ENCODE results near the gene TGM3. TPM values are rescaled to one million over a fixed set of nuclear protein-coding genes. Genes with fewer than 3 reads are reported as not detected.

Gene TGM3
- polyA plus RNA-seq, 1 donor from 2014 or later: 0.24 TPM

- Histone ChIP-seq H4K20me1 (ENCODE audit: insufficient read depth) (no peaks in the 10 kb centered on the region), H3K27ac (ENCODE audit: low read length) (no peak overlapping the region), H3K9me2 (ENCODE audit: insufficient read depth, low read length) (no peaks in the 10 kb centered on the region), H3K27me3 (ENCODE audit: insufficient read depth, low read depth, low read length) (no peaks in the 10 kb centered on the region), H3K9ac (ENCODE audit: low read length) (no peak overlapping the region), H3K9me3 (ENCODE audit: low read length) (no peaks in the 10 kb centered on the region), H3K36me3 (ENCODE audit: insufficient read depth, low read length) (no peaks in the 10 kb centered on the region), H3K4me3 (ENCODE audit: low read length) (no peak overlapping the region), H2AFZ (ENCODE audit: low read depth, low read length) (no peak overlapping the region), H3K4me2 (ENCODE audit: low read length) (no peak overlapping the region), H3F3A (ENCODE audit: insufficient read depth, low read length, poor library complexity, severe bottlenecking) (no peaks in the 10 kb centered on the region), H3K79me2 (replicated peaks; ENCODE audit: insufficient read depth, low read length) (no peaks in the 10 kb centered on the region)
- TF ChIP-seq CTCF (IDR thresholded peaks at IDR 0.05; ENCODE audit: poor library complexity, severe bottlenecking): no peak
- TF ChIP-seq TAF1 (IDR thresholded peaks at IDR 0.05; ENCODE audit: low read depth): no peak
- no peak for TF ChIP-seq SMC3 (conservative IDR thresholded peaks at IDR 0.05; ENCODE audit: poor library complexity)
- TF ChIP-seq RAD21 (conservative IDR thresholded peaks at IDR 0.05): no peak
- TF ChIP-seq POLR2AphosphoS5 (IDR thresholded peaks at IDR 0.05): no peak
- TF ChIP-seq EZH2 (IDR thresholded peaks at IDR 0.05; ENCODE audit: borderline replicate concordance, insufficient read depth, low read length, poor library complexity, severe bottlenecking): no peak
- no peak for TF ChIP-seq REST (IDR thresholded peaks at IDR 0.05; ENCODE audit: borderline replicate concordance)
- TF ChIP-seq MXI1 (conservative IDR thresholded peaks at IDR 0.05; ENCODE audit: poor library complexity, severe bottlenecking): no peak
- no peak for TF ChIP-seq EP300 (conservative IDR thresholded peaks at IDR 0.05; ENCODE audit: poor library complexity, severe bottlenecking)
Measured at GRCh38 chr20:2285613-2286012, 10.2 kb upstream of the TGM3 start.

DNA sequence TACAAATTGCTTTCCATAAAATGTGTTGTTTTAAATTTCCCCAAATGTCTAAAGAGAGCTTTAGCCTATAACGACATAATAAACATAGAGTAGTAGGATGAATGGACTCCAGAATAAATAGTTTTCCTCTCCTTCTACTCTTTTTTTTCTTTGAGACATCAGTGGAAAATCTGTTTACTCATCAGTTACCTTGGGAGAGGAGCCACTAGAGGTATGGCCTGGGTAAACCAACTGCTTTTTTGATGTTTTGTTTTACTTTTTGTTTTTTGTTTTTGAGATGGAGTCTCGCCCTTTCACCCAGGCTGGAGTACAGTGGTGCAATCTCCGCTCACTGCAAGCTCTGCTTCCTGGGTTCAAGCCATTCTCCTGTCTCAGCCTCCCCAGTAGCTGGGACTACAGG is 8.3 kb upstream of the TGM3 start:
- Histone ChIP-seq H3K27ac (ENCODE audit: low read length) (no peak overlapping the region), H3K79me2 (replicated peaks; ENCODE audit: insufficient read depth, low read length) (no peaks in the 10 kb centered on the region), H3K4me3 (ENCODE audit: low read length) (no peak overlapping the region), H4K20me1 (ENCODE audit: insufficient read depth) (no peaks in the 10 kb centered on the region), H3K27me3 (ENCODE audit: insufficient read depth, low read depth, low read length) (no peaks in the 10 kb centered on the region), H3F3A (ENCODE audit: insufficient read depth, low read length, poor library complexity, severe bottlenecking) (no peaks in the 10 kb centered on the region), H3K4me2 (ENCODE audit: low read length) (no peak overlapping the region), H3K9ac (ENCODE audit: low read length) (no peak overlapping the region), H2AFZ (ENCODE audit: low read depth, low read length) (no peak overlapping the region), H3K9me2 (ENCODE audit: insufficient read depth, low read length) (no peaks in the 10 kb centered on the region), H3K9me3 (ENCODE audit: low read length) (no peaks in the 10 kb centered on the region), H3K36me3 (ENCODE audit: insufficient read depth, low read length) (no peaks in the 10 kb centered on the region)
- no peak for TF ChIP-seq EP300 (conservative IDR thresholded peaks at IDR 0.05; ENCODE audit: poor library complexity, severe bottlenecking)
- TF ChIP-seq CTCF (IDR thresholded peaks at IDR 0.05; ENCODE audit: poor library complexity, severe bottlenecking): no peak
- TF ChIP-seq RAD21 (conservative IDR thresholded peaks at IDR 0.05): no peak
- TF ChIP-seq SMC3 (conservative IDR thresholded peaks at IDR 0.05; ENCODE audit: poor library complexity): no peak
- no peak for TF ChIP-seq REST (IDR thresholded peaks at IDR 0.05; ENCODE audit: borderline replicate concordance)
- TF ChIP-seq POLR2AphosphoS5 (IDR thresholded peaks at IDR 0.05): no peak
- no peak for TF ChIP-seq EZH2 (IDR thresholded peaks at IDR 0.05; ENCODE audit: borderline replicate concordance, insufficient read depth, low read length, poor library complexity, severe bottlenecking)
- no peak for TF ChIP-seq TAF1 (IDR thresholded peaks at IDR 0.05; ENCODE audit: low read depth)
- TF ChIP-seq MXI1 (conservative IDR thresholded peaks at IDR 0.05; ENCODE audit: poor library complexity, severe bottlenecking): no peak

All from neural cell (in vitro differentiated cells).